B cell (primary cell): ENCODE data around the gene KBTBD12. TPM values are rescaled to one million over a fixed set of nuclear protein-coding genes. Genes with fewer than 3 reads are reported as not detected.

Source experiments
- ATAC-seq: fragments of 200-7000 bp; cut with Tn5 transposase; one replicate; pipeline ENCODE4 v1.10.0; 2021; ENCODE audit warnings: low read depth, mild to moderate bottlenecking, moderate number of reproducible peaks, moderate library complexity
- CTCF ChIA-PET: fragments of 350-600 bp; sonication (Branson Sonifier 250); formaldehyde crosslinking; loops from one replicate; lab custom pipeline; 2021; ENCODE audit warnings: antibody characterized with exemption, inconsistent platforms; lab: Charles Lee
- POLR2A ChIA-PET: fragments of 350-600 bp; sonication (Branson Sonifier 250); formaldehyde crosslinking; loops from one replicate; lab custom pipeline; 2021; ENCODE audit warnings: antibody characterized with exemption; lab: Charles Lee
- DNase-seq: peaks from one replicate; pipeline ENCODE4 v3.0.0; 2013
- H2AFZ ChIP-seq: 2 replicates; pipeline ENCODE4 v1.6.1; 2012; ENCODE audit warnings: mild to moderate bottlenecking, low read depth, low read length; ENCODE audit not compliant: insufficient read depth, poor library complexity, severe bottlenecking
- H3K27ac ChIP-seq, 2 donors: 1 replicate in 1 of 2; 2 replicates in 1 of 2; pipeline ENCODE4 v1.5.1; 2012 to 2013; ENCODE audit warnings: low read length in 2 of 2, mild to moderate bottlenecking in 2 of 2, moderate library complexity in 1 of 2
- H3K27me3 ChIP-seq, 4 experiments: fragments of 200-600 bp in 1 of 4; sonication (generic) in 1 of 4; replicated peaks in 1 of 4; 1 replicate in 2 of 4; 2 replicates in 2 of 4; pipeline versions ENCODE4 v1.6.1 to v1.7.0; 2013 to 2016; ENCODE audit warnings: low read length in 3 of 4, mild to moderate bottlenecking in 2 of 4, mixed read lengths in 1 of 4, moderate library complexity in 1 of 4; ENCODE audit not compliant: insufficient read depth in 4 of 4, control insufficient read depth in 3 of 4; ENCODE audit errors: control extremely low read depth in 1 of 4
- H3K36me3 ChIP-seq, 2 experiments: replicated peaks in 1 of 2; 1 replicate in 1 of 2; 2 replicates in 1 of 2; pipeline versions ENCODE4 v1.6.1 to v1.7.1; 2013; ENCODE audit warnings: low read length in 1 of 2; ENCODE audit not compliant: insufficient read depth in 2 of 2, control insufficient read depth in 1 of 2; ENCODE audit errors: control extremely low read depth in 1 of 2, extremely low read depth in 1 of 2
- H3K4me1 ChIP-seq, 2 donors: fragments of 200-600 bp in 1 of 2; sonication (generic) in 1 of 2; 1 replicate in 1 of 2; 2 replicates in 1 of 2; pipeline versions ENCODE4 v1.5.1 to v1.6.1; 2013 to 2017; ENCODE audit warnings: low read length in 2 of 2; ENCODE audit not compliant: control insufficient read depth in 2 of 2, insufficient read depth in 2 of 2
- H3K4me2 ChIP-seq: replicated peaks from 2 replicates; pipeline ENCODE3; 2012; ENCODE audit warnings: mild to moderate bottlenecking, low read depth, low read length; ENCODE audit not compliant: poor library complexity, severe bottlenecking
- H3K4me3 ChIP-seq, 5 experiments: fragments of 200-600 bp in 1 of 5; sonication (generic) in 1 of 5; 1 replicate in 3 of 5; 2 replicates in 2 of 5; pipeline versions ENCODE4 v1.5.1 to v1.7.0; 2011 to 2016; ENCODE audit warnings: low read length in 4 of 5, mild to moderate bottlenecking in 4 of 5, low read depth in 2 of 5, control low read depth in 1 of 5, moderate library complexity in 1 of 5; ENCODE audit not compliant: insufficient read depth in 1 of 5; ENCODE audit errors: control extremely low read depth in 1 of 5, extremely low read depth in 1 of 5
- H3K79me2 ChIP-seq: fragments of 200-600 bp; sonication (generic); one replicate; pipeline ENCODE4 v1.6.0; 2016; ENCODE audit warnings: low read length; ENCODE audit not compliant: control insufficient read depth, insufficient read depth
- H3K9ac ChIP-seq: fragments of 200-600 bp; sonication (generic); 2 replicates; pipeline ENCODE4 v1.6.1; 2017; ENCODE audit warnings: mild to moderate bottlenecking, low read length, moderate library complexity
- H3K9me3 ChIP-seq, 3 donors: one replicate each; pipeline versions ENCODE4 v1.6.1 to v1.7.1; 2013; ENCODE audit warnings: low read length in 2 of 3; ENCODE audit not compliant: control insufficient read depth in 2 of 3, insufficient read depth in 1 of 3; ENCODE audit errors: control extremely low read depth in 1 of 3
- H4K20me1 ChIP-seq: 2 replicates; pipeline ENCODE4 v1.6.0; 2012; ENCODE audit warnings: mild to moderate bottlenecking, low read length; ENCODE audit not compliant: insufficient read depth, control insufficient read depth, poor library complexity, severe bottlenecking
- H3K27ac Mint-ChIP-seq: one replicate; pipeline ENCODE4 v1.8.0; 2021; ENCODE audit warnings: mixed read lengths
- H3K27me3 Mint-ChIP-seq: one replicate; pipeline ENCODE4 v1.8.0; 2021; ENCODE audit warnings: mixed read lengths
- H3K4me1 Mint-ChIP-seq: one replicate; pipeline ENCODE4 v1.8.0; 2021; ENCODE audit warnings: mixed read lengths
- H3K4me3 Mint-ChIP-seq: one replicate; pipeline ENCODE4 v1.8.0; 2021; ENCODE audit warnings: mixed read lengths
- H3K9me3 Mint-ChIP-seq: one replicate; pipeline ENCODE4 v1.8.0; 2022; ENCODE audit warnings: mixed read lengths; ENCODE audit not compliant: insufficient read depth
- EZH2 ChIP-seq: IDR thresholded peaks from 2 replicates; pipeline ENCODE4 v1.6.1; 2012; ENCODE audit warnings: borderline replicate concordance, low read depth, mild to moderate bottlenecking, moderate library complexity, low read length; ENCODE audit not compliant: insufficient read depth, poor library complexity, severe bottlenecking
- WGBS: methylation state at CpG from one replicate; pipeline ENCODE4 v1.1.5; 2013; ENCODE audit warnings: missing lambda C conversion rate; ENCODE audit not compliant: insufficient coverage; 5-methylcytosine and 5-hydroxymethylcytosine counted together
- intact Hi-C: fragments of 100-400 bp; cut with micrococcal nuclease; formaldehyde crosslinking; loops from one replicate; pipeline ENCODE4 v1.10.0; 2022
- polyA plus RNA-seq: library from polyadenylated mRNA; depleted of rRNA; stranded (reverse); fragments of >200 nt; gene quantifications from 2 replicates; pipeline ENCODE4 v1.2.3, GENCODE V29; 2012
- total RNA-seq, 2 donors: library from RNA; stranded (reverse); fragments of 120-200 nt in 1 of 2; gene quantifications; 1 replicate in 1 of 2; 2 replicates in 1 of 2; pipeline versions ENCODE4 v1.2.3 to v1.2.4, GENCODE V29; 2013 to 2022
- TF ChIP-seq, protein P1 (sequence below): fragments of 200-600 bp; IDR thresholded peaks from one replicate; pipeline ENCODE4 v1.8.0; 2022; ENCODE audit warnings: antibody characterized with exemption, mild to moderate bottlenecking

The KBTBD12 gene
- total and polyA plus RNA-seq, 2 donors (not counting 1 experiment from before 2014, with no cell fraction given) = 0.22 TPM; not detected in 1

DNA sequence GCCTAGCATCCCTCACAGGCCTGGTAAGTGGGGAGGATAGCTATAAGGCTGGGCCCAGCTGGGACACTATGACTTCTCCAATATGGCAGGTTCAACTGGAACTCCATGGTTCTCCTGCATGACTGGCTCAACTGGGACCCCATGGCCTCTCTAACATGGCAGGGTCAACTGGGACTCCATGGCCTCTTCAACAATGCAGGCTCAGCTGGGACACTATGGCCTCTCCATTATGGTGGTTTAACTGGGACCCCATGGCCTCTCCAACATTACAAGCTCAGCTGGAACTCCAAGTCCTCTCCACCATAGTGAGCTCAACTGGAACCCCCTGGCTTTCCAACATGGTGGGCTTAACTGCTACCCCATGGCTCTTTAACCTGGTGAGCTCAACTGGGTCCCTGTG is 79.0 kb downstream of the KBTBD12 start:
- H3K9me3 Mint-ChIP-seq = no peaks in the 10 kb centered on the region
- ATAC-seq = no peak
- Histone ChIP-seq H2AFZ (no peak overlapping the region), H3K9me3 (no peaks in the 10 kb centered on the region), H3K4me3 (no peak overlapping the region), H4K20me1 (no peaks in the 10 kb centered on the region), H3K27ac (no peak overlapping the region), H3K36me3 (no peaks in the 10 kb centered on the region), H3K4me2 (no peak overlapping the region), H3K4me1 (no peaks in the 10 kb centered on the region), H3K27me3 (peaks cover 0 to 3% (median 1%) of the 10 kb centered on the region in 4 experiments), H3K9ac (no peak overlapping the region), H3K79me2 (no peaks in the 10 kb centered on the region)
- H3K27ac Mint-ChIP-seq = no peak overlapping the region
- intact Hi-C loops = no loop called here
- H3K4me3 Mint-ChIP-seq = no peak overlapping the region
- DNase-seq = no peak
- TF ChIP-seq, protein P1, sequence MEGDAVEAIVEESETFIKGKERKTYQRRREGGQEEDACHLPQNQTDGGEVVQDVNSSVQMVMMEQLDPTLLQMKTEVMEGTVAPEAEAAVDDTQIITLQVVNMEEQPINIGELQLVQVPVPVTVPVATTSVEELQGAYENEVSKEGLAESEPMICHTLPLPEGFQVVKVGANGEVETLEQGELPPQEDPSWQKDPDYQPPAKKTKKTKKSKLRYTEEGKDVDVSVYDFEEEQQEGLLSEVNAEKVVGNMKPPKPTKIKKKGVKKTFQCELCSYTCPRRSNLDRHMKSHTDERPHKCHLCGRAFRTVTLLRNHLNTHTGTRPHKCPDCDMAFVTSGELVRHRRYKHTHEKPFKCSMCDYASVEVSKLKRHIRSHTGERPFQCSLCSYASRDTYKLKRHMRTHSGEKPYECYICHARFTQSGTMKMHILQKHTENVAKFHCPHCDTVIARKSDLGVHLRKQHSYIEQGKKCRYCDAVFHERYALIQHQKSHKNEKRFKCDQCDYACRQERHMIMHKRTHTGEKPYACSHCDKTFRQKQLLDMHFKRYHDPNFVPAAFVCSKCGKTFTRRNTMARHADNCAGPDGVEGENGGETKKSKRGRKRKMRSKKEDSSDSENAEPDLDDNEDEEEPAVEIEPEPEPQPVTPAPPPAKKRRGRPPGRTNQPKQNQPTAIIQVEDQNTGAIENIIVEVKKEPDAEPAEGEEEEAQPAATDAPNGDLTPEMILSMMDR = no peak
- no peak for TF ChIP-seq EZH2
- peaks cover 3% of the 10 kb centered on the region for H3K27me3 Mint-ChIP-seq
- ChIA-PET CTCF (interaction anchor here (0.6 kb wide), 1 partner anchor 1160 kb away, joined by 3 read pairs; no protein-coding TSS in a partner anchor), POLR2A (no interaction called here)
- H3K4me1 Mint-ChIP-seq = no peaks in the 10 kb centered on the region

DNA sequence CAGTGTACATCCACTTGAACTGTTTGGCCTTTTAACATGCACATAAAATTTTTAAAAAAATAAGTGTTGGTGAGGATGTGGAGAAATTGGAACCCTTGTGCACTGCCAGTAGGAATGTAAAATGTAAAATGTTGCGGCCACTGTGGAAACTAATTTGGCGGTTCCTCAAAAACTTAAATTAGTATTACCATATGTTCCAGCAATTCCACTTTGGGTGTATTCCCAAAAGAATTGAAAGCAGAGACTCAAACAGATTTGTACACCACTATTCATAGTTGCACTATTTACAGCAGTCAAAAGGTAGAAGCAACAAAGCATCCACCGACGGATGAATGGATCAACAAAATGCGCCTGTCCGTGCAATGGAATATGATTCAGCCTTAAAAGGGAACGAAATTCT is 82.0 kb downstream of the KBTBD12 start:
- Mint-ChIP-seq H3K4me1 (no peaks in the 10 kb centered on the region), H3K4me3 (no peak overlapping the region), H3K9me3 (no peaks in the 10 kb centered on the region), H3K27me3 (peaks cover 3% of the 10 kb centered on the region), H3K27ac (no peak overlapping the region)
- Histone ChIP-seq H2AFZ (no peak overlapping the region), H4K20me1 (no peaks in the 10 kb centered on the region), H3K9ac (no peak overlapping the region), H3K9me3 (no peaks in the 10 kb centered on the region), H3K4me1 (no peaks in the 10 kb centered on the region), H3K79me2 (no peaks in the 10 kb centered on the region), H3K4me3 (no peak overlapping the region), H3K27me3 (peaks cover 0 to 5% (median 1%) of the 10 kb centered on the region in 4 experiments), H3K36me3 (no peaks in the 10 kb centered on the region), H3K27ac (no peak overlapping the region), H3K4me2 (no peak overlapping the region)
- ATAC-seq = no peak
- POLR2A ChIA-PET = no interaction called here
- TF ChIP-seq, protein P1 = no peak
- no peak for TF ChIP-seq EZH2
- intact Hi-C loops = no loop called here
- 100% methylated on average over 5 of the region's 7 CpGs for WGBS
- no peak for DNase-seq
- CTCF ChIA-PET = no interaction called here
